ENCODE data around the gene NAE1.
"Not testable (repeated sequence)": the region's sequence is repeated elsewhere in the genome, so short reads cannot be mapped to it uniquely, and the experiment has no call there.

The NAE1 gene

DNA sequence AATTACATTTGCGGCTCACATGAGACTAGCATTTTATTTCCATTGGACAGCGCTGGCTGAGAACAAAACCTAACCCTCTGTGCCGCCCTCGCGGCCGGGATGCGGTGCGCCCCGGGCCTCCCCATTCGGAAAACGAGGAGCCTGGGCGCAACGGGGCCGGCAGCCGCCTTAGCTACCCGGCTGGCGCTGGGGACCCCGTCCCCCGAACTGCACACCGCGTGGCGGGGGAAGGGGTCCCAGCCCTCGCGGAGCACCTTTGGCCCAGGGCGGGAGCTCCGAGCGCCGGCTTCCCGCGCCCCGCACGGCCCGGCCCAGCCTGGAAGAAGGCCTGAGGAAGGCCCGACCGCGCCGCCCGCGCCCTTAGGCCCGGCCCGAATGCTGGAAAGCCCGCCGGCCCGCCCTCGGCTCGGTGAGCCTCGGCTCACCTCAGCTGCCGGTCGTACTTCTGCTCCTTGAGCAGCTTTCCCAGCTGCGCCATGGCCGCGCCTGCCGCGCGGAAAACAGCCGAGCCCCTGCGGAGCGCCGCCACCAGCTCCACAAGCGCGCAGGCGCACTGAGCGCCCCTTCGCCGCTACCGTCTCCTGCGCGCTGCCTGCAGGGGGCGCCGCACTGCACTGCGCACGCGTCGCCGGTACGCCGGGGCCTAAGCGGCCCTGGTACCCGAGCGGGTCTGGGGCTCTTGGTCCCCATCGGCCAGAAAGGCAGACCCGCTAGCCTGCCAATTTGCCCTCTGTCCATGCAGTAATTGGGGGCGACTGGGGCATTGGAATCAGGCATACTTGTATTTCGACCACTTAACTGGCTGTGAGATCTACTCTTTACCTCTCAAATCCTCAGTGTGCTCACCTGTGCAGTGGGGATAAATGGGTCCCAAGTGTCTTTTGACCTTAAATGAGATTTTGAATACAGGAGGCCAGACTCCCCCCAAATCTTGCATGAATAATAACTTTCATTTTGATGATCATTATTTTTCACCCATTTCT, at the start of gene NAE1:
Gene NAE1 (minus strand): TSS at position 555 of the 983 bp plus-strand sequence. CDS start 77 bp downstream, at position 478.
- DNase-seq: peak; percentile 88

GRCh38 chr16:66878067-66878466, 47.3 kb upstream of the NAE1 start:
- DNase-seq: no peak

- no peak for DNase-seq
These were observed 43.5 kb upstream of the NAE1 start for GRCh38 chr16:66874079-66874775.

DNA sequence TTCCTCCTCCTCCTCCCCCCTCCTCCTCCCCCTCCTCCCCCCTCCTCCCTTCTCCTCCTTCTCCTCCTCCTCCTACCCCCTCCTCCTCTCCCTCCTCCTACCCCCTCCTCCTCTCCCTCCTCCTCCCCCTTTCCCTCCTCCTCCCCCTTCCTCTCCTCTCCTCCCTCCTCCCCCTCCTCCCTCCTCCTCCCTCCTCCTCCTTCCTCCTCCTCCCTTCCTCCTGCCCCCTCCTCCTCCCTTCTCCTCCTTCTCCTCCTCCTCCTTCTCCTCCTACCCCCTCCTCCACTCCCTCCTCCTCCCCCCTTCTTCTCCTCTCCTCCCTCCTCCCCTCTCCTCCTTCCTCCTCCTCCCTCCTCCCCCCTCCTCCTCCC, 42.9 kb upstream of the NAE1 start:
- DNase-seq: no peak

GRCh38 chr16:66872943-66873684, 42.3 kb upstream of the NAE1 start:
- DNase-seq: peak; percentile 90

- no peak for DNase-seq
These were observed 41.8 kb upstream of the NAE1 start for GRCh38 chr16:66872559-66872942.

DNA sequence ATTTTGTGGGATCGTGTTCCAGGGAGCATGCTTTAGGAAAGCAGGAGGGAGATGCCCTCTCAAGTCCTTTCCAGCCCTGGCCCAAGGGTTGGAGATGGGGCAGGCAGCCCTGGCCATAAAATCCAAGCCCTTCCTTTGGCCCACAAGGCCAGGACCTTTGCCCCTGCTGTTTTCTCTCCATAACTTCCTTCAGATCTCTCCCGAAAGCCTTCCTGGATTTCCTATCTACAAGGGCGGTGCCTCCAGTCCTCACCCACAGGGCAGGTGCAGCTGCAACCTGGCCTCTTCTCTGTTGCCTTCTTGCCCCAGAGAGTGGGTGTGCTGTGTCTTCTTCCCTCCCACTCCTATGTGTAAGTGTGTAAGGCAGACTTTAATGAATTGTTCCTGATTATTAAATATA, 41.1 kb upstream of the NAE1 start:
- DNase-seq: no peak

GRCh38 chr16:66871363-66871762, 40.6 kb upstream of the NAE1 start:
- DNase-seq: not testable (repeated sequence)

DNA sequence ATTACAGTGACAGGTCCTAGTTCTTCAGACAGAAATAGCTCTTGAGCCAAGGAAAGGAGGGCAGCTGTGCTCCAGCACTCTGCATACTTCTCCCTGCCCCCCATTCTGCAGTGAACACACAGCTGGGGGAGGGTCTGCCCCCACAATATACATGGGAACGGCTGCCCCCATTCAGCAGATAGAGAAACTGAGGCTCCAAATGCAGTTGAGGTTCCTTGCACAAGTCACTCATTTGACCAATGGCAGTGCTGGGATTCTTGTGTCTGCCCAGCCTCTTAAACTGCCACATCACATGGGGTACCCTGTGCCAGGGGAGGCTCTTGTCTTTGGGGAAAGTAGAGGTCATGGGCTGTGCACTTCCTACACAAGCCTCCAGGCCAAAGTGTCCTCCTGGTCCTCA, 38.6 kb upstream of the NAE1 start:
- no peak for DNase-seq

DNA sequence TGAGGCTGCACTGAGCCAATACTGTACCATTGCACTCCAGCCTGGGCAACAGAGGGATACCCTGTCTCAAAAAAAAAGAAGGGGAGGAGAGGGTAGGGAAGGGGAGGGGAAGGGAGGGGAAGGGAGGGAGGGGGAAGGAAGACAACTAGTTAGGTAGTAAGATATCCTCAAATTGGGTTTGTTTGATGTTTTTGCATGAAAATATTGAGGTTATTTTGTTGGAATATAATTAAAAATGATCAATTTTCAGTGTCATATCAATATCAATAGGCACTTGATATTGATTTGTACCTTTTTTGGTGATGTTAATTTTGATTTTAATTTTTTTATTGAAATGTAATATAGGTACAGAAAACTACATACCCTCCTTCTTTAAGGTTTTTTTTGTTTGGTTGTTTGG, 32.9 kb upstream of the NAE1 start:
- no peak for DNase-seq

DNA sequence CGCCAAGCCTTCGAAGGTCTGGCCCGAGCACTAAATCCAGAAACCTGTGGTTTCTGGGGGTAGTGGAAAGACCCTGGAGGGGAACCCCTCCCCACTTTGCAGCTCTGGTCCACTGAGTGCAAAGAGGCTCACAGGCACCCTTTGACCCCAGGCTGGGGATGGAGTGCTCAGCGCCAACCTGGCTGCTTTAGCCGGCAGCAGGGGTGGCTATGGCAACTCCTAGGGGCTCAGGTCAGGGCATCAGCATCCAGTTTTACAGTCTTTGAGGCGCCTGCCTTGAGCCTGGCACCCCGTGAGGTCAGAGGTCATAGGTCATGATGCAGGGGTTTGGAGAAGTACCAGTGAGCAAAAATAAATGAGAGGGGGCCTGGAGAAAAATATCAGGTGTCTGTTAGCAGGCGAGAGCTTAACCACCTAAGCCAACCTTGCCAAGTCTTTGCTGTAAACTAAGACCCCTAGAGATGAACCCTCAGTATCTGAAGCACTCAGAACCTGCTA, 31.3 kb upstream of the NAE1 start:
- no peak for DNase-seq

DNA sequence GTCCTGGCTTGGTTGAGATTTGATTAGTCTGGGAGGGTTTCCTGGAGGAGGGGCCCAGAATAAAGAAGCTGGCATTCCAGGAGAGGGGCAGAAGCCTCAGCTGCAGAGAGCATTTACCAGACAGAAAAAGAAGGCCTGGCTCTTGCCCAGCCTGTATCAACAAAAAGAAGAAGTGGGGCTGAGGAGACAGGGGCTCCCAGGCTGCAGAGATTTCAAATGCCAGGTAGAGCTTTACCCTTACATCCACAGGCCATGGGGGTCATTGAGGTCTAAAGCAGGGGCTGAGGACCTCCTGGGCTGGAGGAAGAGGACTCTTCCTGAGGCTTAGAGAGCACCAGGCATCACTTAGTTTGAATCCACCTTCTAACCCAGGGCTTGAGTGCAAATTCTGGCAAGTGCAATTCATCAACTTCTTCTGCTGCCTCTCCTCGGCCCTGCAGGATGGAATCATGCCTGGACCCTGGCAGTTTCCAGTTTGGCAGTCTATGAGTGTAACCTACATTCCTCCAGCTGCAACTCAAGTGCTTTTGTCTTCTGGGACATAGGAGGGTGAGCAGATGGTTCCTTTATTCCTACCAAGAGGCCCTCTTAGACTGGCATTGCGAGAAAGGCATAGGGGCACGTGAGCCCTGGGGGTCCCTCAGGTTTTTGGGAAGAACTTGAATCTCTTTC, 28.8 kb upstream of the NAE1 start:
- DNase-seq: no peak

- DNase-seq: no peak
These were observed 28.1 kb upstream of the NAE1 start for GRCh38 chr16:66858740-66859396.

DNA sequence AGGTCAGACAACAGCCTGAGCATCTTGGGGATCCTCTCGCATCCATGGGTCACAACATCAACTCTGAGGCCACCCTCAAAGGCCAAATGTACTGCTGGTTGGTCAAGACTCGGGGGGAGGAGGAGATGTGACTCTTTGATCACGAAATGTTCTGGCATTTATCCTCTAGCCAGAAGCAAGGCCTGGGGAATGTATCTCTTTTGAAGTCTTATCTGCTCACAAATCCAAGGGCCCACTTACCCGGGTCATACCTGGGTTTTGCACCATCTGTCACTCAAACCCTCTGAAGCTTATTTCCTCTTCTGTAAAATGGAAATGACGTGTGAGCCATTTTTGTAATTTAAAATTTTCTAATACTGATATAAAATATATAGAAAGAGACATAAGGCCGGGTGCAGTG, 26.7 kb upstream of the NAE1 start:
- DNase-seq: no peak

DNA sequence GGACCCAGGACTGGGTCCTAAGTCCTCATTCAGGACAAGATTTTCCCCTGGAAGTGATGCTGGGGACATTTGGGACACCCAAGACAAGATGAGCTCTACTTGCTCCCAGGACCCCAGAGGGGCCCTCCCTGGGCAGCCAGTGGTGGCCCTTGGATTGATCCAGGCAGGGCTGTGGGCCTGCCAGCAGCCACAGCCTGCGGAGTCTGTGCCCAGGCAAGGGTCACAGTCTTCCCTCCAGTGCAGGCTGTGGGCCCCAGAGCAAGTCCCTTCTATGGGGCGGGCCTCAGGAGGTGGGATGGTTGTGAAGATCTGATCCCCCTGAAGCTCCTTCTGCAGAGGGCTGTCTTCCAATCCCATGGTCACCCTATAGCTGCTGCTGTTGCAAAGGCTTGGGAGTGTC, 26.0 kb upstream of the NAE1 start:
- no peak for DNase-seq

GRCh38 chr16:66856184-66856730, 25.5 kb upstream of the NAE1 start:
- no peak for DNase-seq

DNA sequence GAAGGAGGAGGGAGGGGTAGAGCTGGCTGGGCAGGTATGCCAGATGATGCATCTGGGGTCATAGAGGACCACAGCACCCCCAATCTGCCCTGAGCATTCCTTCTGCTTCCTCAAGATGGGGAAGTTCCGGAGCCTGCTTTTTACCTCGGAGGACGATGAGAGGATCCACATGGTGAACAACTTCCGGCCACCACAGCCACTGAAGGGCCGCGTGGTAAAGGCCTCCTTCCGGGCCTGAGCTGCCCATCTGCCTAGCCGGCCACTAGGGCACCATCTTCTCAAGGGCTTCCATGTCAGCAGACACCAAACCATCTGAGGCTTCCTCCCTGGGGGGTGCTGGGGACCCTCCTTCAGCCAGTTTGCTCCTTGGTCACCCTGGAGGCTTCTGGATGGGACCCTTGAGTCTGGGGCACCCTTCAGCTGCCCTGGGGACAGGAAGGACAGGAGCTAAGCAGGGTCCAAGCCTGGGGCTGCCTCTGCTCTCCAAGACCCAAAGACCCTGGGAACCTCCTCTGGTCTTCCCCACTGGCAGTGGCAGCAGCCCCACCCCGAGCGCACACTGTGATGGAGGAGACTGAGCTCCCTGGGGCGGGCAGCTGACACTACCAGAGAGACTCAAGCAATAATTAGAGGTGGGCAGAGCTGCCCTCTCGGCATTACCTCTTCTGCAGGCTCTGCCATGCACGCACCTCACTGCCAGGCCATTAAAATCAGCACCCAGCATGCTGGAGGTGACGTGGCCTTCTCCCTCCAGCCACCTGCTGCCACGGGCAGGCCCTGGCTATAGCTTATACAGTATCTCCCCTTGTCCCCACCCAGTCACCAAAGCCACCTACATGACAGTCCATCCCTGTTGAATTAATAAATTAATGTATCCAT, 22.7 kb upstream of the NAE1 start:
- DNase-seq: no peak

DNA sequence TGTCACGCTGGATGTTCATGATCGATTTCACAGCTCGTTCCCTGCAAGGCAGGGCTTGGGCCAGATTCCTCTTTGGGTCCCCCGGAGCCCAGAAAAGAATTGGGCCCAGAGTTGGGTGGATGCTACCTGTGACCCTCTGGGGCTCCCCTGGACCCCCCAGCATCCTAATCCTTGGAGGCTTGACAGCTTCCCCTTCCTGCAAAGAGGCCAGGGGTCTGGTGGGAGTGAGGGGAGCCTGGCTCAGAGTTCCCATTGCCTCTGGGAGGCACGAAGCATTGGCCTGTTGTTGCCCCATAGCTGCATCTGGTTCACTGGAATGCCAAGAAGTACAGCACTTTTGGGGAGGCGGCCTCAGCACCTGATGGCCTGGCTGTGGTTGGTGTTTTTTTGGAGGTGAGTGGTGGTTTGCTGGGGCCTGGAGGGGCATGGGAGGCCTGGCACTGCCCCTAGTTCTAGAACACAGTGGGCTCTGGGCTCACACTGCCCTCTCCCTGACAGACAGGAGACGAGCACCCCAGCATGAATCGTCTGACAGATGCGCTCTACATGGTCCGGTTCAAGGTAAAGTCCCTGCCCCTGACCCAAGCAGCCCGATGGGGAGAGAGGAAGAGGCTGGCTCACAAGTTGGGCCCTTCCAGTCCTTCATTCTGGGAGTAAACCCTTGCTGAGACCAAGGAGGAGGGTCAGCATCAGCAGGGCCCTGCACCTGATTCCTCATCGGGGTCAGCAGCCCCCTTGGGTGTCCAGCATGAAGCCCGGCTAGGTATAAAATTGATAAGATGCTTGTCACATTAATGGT, 20.6 kb upstream of the NAE1 start:
- DNase-seq: no peak

DNA sequence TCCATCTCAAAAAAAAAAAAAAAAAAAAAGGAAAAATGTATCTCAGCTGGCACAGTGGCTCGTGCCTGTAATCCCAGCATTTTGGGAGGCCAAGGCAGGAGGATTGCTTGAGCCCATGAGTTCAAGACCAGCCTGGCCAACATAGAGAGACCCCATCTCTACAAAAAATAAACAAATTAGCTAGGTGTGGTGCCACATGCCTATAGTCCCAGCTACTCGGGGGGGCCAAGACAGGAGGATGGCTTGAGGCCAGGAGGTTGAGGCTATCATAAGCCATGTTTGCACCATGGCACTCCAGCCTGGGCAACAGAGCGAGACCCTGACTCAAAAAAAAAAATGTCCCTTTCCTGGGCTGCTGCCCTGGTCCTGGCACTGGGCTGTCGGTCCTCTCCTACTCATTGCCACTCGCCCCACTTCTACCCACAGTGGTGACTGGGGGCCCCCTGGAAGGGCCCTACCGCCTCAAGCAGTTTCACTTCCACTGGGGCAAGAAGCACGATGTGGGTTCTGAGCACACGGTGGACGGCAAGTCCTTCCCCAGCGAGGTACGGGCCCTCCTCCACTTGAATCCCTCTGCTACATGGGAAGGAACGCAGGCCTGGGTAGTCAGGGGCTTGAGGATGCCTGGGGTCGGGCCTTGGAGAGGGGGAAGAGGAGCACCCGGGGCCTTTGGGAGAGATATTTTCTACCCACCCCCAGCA, 19.5 kb upstream of the NAE1 start:
- DNase-seq: no peak
